ENCODE measurements around the gene FBXL17.

FBXL17 gene

GRCh38 chr5:107813559-107813958 lies 568.3 kb downstream of the FBXL17 start:
- H3K4me1 Mint-ChIP-seq (ENCODE audit: low read depth), result no peaks in the 10 kb centered on the region
- no peak overlapping the region for H3K4me3 Mint-ChIP-seq
- no peak overlapping the region for H3K27ac Mint-ChIP-seq
- H3K9me3 Mint-ChIP-seq, result no peaks in the 10 kb centered on the region
- no peaks in the 10 kb centered on the region for H3K27me3 Mint-ChIP-seq (ENCODE audit: low read depth)
- no peaks in the 10 kb centered on the region for H3K36me3 Mint-ChIP-seq (ENCODE audit: low read depth)

DNA sequence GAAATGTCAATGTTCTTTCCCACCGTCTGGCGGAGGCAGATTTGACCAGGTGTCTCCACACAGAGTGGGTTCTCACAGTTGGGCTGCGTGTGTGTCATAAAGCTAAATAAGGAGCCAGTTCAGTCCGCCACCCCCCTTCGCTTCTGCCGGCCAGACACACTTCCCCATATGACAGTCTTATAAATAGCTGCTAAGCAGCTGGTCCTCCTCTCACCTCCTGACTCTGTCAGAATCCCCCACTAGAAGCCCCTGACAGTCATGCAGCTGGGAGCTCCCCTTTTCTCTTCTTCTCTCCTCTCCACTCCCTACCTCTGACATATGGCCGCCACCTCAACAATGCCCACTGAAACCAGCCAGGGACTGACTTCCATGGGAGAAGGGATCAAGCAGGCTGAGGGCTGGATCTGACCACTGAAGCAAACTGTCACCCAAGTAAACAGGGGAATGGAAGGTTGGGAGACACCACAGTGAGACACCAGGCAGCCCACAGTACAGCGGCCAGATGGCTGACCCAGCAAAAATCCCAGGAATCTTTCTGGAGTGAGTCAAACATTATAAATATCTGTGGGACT lies 569.2 kb downstream of the FBXL17 start:
- no peaks in the 10 kb centered on the region for H3K27me3 Mint-ChIP-seq (ENCODE audit: low read depth)
- H3K9me3 Mint-ChIP-seq, result no peaks in the 10 kb centered on the region
- no peak overlapping the region for H3K4me3 Mint-ChIP-seq
- H3K36me3 Mint-ChIP-seq (ENCODE audit: low read depth), result no peaks in the 10 kb centered on the region
- H3K27ac Mint-ChIP-seq, result no peak overlapping the region
- no peaks in the 10 kb centered on the region for H3K4me1 Mint-ChIP-seq (ENCODE audit: low read depth)

GRCh38 chr5:107809201-107810034 lies 572.5 kb downstream of the FBXL17 start:
- Mint-ChIP-seq H3K36me3 (ENCODE audit: low read depth) (no peaks in the 10 kb centered on the region), H3K27me3 (ENCODE audit: low read depth) (no peaks in the 10 kb centered on the region), H3K4me1 (ENCODE audit: low read depth) (peaks cover under 1% of the 10 kb centered on the region), H3K27ac (no peak overlapping the region), H3K4me3 (no peak overlapping the region), H3K9me3 (no peaks in the 10 kb centered on the region)

Measured in T-helper 1 cell treated with Interleukin-12 subunit alpha and Interleukin-12 subunit beta and Interleukin-4 antibody, amounts not matched to agents 30 μg/mL and 1 μg/mL, for 36 hours (primary cell).